HG02973 (cell line): ENCODE results near the gene MAP4K3.
"Not testable (repeated sequence)": the region's sequence is repeated elsewhere in the genome, so short reads cannot be mapped to it uniquely, and the experiment has no call there.

Experiments
- ATAC-seq: cut with Tn5 transposase; IDR thresholded peaks from one replicate; pipeline ENCODE4 v1.9.1; 2021; ENCODE audit warnings: moderate library complexity; ENCODE audit not compliant: unreplicated experiment

Gene MAP4K3

GRCh38 chr2:39411181-39411944, 25.7 kb downstream of the MAP4K3 start:
- ATAC-seq, result no peak

DNA sequence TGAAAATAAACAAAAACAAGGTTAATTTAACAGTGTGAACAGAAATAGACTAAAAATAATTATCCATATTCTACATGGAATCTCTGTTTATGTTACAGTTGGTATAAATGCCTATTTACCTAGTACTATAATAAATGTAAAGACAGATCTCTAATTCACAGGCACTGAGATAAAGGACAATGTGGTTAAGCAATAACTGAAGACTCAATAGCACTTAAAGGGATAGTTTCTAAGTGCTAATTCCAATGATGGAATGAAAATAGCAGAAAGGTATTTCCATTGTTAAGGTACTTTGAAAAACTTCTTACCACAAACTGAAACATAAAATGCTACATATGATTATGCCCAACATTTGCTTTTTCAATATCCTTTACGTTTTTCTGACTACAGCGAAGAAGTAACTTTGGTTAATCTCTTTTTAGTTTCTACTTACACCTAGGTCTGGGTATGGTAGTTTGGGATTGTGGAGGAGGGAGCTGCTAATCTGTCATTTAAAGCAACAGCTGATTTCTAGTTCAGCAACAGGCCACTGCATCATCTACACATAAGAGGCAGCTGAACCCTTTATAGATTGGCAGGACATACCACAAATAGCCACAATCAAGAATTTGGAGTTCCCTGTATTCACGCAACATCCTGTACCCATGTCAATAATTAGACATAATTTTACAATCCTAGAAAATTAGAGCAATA, 27.2 kb downstream of the MAP4K3 start:
- ATAC-seq, result no peak

- peak; percentile 52 for ATAC-seq
Measured at GRCh38 chr2:39408351-39409136, 28.5 kb downstream of the MAP4K3 start.

DNA sequence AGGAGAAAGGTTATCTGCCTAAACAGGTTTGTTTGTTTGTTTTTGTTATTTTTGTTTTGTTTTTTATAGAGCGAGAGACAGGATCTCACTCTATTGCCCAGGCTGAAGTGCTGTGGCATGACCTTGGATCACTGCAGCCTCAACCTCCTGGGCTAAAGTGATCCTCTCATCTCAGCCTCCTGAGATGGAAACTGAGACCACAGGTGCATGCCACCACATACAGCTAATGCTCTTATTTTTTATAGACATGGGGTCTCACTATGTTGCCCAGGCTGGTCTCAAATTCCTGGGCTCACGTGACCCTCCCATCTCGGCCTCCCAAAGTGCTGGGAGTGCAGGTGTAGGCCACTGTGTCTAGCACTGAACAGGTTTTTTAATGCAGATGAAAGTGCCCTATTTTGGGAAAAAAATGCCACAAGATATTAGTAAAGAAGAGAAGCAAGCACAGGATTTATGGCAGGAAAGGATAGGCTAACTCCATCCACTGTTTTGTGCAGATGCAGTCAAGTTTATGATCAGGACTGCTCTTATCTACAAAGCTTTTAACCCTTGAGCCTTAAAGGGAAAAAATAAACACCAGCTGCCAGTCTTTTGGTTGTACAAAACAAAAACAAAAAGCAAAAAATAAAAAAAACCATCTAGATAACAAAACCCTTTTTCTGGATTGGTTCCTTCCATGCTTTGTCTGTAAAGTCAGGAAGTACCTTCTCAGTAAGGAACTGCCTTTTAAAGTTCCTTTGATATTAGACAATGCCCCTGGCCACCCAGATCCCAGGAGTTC, 29.4 kb downstream of the MAP4K3 start:
- no peak for ATAC-seq

GRCh38 chr2:39405364-39405763, 31.7 kb downstream of the MAP4K3 start:
- ATAC-seq, result no peak

DNA sequence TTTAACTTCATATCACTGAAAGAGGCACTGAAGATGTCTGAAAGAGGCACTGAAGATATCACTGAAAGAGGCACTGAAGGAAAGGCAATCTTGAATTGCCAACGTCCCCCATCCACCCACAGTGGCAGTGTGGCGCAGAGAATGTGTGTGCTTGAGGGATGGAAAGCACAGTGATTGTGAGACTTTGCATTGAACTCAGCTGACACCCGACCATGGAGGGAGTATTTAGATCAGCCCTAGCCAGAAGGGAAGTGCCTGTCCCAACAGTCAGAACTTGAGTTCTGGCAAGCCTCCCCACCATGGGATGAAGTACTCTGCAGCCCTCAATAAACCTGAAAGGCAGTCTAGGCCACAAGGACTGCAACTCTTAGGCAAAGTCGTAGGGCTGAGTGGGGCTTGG, 33.8 kb downstream of the MAP4K3 start:
- ATAC-seq, result no peak

- ATAC-seq, result no peak
Measured at GRCh38 chr2:39401319-39401718, 35.8 kb downstream of the MAP4K3 start.

- no peak for ATAC-seq
Measured at GRCh38 chr2:39399570-39399969, 37.5 kb downstream of the MAP4K3 start.

DNA sequence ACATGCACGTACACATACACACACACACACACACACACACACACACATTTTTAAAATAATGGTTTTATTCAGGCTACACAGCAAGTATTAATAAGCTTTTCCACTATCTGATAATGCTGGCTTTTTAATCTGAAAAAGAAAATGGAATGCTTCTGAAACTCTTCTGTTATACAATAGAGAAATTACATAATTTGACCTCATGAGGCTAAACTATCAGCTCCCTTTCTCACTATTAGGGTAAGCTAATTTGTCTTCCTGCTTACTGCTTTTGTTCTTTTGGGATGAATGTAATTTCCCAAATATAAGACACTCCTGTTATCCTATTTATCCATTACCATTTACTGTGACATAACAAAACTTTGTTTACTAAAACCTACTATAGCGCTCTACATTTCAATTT, 41.8 kb downstream of the MAP4K3 start:
- ATAC-seq, result no peak

- no peak for ATAC-seq
Measured at GRCh38 chr2:39394516-39394961, 42.5 kb downstream of the MAP4K3 start.

DNA sequence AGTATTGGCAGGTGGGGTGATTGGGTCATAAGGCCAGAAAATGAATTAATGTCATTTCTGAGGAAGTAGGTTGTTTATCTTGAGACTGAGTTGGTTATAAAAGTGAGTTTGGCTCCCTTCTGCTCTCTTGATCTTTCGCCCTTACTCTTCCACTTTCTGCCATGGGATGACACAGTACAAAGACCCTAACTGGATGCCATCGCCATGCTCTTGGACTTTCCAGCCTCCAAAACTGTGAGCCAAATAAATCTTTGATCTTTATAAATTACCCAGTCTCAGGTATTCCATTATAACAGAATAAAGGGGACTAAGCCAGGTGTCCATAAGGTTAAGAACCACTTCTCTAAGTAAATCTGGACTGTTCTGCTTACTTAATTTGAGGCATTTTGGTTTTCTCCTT, 44.4 kb downstream of the MAP4K3 start:
- no peak for ATAC-seq

DNA sequence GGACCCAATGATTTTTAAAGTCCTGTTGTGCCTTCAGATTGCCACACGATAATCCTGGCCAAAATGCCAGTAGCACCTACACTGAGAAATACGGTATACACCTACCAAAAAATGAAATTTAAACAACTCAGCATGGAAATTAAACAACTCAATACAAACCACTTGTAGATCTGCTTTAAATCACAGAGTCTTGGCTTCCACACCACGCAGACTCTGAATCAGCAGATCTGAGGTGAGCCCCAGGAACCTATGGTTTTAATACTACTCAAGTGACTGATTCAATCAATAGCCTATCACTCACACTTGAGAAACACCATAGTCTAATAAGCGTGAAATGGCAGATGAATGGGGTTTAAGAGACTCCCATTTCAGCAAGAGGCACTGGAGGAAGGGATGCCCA, 46.9 kb downstream of the MAP4K3 start:
- ATAC-seq, result no peak

DNA sequence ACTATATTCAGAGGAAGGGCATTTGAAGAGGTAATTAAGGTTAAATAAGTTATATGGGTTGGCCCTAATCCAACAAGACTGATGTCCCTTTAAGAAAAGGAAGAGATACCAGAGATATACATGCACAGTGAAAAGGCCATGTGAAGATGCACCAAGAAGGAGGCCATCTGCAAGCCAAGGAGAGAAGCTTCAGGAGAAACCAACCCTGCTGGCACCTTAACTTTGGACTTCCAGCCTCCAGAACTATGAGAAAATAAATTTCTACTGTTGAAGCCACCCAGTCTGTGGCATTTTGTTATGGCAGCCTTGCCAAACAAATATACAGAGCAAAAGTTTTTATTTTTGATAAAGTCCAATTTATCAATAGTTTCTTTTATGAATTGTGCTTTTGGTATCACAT, 51.0 kb downstream of the MAP4K3 start:
- no peak for ATAC-seq

DNA sequence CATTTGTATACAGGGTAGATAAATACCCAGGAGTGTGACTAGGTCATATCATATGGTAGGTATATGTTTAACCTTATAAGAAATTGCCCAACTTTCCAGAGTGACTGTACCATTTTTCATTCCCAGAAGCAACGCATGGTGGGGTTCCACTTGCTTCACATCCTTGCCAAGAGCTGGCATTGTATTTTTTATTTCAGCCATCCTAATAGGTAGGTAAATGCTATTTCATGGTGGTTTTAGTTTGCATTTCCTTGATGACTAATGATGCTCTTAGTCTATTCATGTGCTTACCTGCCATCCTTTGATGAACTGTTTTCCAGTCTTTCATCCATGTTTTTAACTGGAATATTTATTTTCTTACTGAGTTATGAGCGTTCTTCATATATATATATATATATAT, 51.9 kb downstream of the MAP4K3 start:
- ATAC-seq, result no peak

GRCh38 chr2:39384071-39384470, 53.0 kb downstream of the MAP4K3 start:
- ATAC-seq, result not testable (repeated sequence)

- no peak for ATAC-seq
Measured at GRCh38 chr2:39383146-39383545, 53.9 kb downstream of the MAP4K3 start.

DNA sequence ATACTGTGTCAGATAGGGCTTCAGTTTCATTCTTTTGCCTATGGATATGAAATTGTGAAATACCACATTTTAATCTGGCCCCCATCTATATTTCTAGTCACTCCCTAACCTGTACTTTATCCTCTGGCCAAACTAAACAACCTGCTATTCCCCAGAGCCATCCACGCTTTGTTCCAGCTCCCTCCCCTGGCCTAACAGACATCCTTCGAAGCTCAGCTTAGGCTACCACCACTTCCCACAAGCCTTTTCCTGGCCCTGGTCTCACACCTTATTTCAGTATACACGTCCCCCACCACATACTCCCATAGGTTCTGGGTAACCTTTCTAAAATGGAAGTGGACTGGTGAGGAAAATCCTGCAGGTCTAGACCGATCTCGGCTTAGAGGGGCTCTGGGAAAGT, 55.4 kb downstream of the MAP4K3 start:
- no peak for ATAC-seq

DNA sequence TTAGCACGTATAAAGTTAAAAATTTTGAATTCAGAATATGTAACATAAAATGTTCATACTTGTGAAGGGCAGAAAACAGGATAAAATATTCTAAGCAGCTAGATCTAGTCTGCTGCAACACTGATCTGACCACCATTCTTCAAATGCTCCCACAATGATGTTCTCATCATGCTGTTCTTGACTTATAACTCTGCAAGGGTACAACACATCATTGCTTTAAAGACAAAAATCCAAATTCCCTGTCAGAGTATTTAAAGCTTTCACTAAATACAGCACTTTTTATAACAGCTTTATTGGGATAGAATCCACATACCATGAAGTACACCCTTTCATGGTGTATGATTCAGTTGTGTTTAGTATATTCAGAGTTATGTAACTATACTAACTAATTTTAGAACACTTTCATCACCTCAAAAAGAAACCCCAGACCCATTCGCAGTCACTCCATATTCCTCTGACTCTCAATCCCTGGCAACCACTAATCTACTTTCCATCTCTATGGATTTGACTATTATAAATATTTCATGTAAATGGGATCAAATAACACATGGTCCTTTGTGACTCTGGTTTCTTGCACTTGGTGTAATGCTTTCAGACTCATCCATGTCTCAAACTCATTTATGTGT, 56.4 kb downstream of the MAP4K3 start:
- ATAC-seq, result no peak

DNA sequence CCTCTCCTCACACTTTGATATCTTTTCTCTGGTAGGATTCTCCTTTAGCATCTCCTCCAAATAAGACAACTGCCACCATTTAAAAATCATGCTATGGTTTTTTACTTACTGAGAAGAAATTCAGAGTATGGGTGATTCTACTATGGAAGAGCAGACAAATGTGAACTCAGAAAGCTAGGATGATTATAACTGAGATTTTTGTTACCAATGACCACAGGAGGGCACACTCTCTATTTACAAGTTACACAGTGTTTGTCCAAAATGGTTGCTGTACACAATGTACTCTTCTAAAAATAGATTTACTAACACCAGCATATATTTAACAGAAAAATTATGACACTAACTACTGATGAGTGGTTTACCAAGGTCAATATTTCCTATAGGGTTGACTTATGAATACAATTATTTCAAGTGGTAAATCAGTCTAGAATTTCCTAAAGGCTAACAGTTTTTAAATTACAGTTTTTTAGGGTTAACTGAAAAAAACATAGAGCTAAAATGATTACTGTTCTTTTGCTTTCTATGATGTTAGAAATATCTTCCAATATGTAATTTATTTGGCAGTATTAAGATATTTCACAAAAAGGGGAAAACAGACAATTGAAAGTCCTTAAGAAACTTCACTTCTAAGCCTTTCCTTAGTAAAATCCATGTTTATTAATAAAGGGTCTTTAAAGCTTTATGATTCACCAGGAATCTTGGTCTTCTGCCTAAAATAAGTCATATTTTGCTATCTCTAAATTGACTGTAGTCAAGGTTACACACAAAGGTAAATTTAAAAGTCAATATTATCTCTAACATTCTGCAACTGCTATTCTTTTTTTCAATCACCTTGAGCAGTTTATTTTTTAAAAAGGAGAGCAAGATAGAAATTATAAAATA, 57.2 kb downstream of the MAP4K3 start:
- ATAC-seq, result peak; percentile 72

DNA sequence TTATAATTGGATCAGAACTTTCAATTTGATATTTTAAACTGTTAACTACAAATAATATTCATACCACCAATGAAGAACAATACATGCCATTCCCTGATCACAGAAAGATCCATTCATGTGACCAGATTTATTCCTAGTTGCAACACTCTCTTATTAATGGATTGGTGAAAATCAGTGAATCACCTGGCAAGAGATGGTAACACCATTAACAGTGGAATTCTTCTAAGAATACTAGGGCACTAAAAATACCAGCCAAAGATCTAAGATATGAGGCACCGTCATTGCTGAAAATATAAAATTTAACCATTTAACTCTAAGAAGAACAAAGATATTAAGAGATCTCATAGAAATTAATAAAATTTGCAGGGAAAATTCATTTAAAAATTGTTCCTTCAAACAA, 58.1 kb downstream of the MAP4K3 start:
- ATAC-seq, result no peak
